ENCODE measurements around the gene XG.
"Not testable (repeated sequence)": the region's sequence is repeated elsewhere in the genome, so short reads cannot be mapped to it uniquely, and the experiment has no call there.

Gene XG

DNA sequence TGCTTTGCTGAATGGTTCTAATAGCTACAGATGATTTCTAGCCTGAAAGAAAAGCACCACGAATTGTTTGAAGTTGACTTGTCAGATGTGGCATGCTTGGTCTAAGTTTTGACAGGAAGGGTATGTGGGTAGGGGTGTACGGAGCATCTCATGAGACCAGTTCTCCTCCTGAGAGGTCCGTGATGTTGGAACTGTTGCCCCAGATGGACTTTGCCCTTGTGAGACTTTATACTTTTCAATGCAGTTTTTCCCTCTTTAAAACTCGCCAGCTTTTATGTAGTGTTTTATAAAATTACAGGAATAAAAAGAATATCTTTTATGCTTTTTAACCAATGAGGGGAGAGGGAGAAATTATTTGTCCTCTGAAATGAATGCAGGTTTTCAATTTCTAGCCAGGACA, 16.6 kb upstream of the XG start:
- no peak for DNase-seq

DNA sequence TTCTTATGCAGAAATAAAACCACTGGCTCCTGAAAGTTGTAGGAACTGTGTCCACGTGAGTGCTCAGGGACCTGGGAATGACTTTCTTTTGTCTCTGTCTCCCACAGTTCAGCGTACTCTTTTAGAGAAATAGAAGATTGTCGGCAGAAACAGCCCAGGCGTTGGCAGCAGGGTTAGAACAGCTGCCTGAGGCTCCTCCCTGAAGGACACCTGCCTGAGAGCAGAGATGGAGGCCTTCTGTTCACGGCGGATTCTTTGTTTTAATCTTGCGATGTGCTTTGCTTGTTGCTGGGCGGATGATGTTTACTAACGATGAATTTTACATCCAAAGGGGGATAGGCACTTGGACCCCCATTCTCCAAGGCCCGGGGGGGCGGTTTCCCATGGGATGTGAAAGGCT, 11.2 kb upstream of the XG start:
- no peak for DNase-seq

DNA sequence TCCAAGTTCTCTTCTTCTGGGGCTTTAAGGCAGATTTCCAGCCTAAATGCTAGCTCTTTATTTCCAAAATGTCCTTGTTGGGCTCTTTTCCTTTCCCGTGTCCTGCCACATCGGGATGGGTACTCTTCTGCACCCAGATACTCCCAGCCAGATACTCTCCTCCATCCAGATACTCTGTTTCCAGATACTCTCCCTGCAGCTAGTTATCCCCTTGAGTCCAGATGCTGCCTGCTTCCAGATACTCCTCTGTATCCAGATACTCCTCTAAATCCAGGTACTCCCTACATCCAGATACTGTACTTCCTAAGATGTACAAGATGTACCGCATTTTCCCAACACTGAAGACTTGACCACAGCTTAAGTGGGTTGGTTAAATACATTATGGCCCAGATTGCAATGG, 10.5 kb upstream of the XG start:
- no peak for DNase-seq

DNA sequence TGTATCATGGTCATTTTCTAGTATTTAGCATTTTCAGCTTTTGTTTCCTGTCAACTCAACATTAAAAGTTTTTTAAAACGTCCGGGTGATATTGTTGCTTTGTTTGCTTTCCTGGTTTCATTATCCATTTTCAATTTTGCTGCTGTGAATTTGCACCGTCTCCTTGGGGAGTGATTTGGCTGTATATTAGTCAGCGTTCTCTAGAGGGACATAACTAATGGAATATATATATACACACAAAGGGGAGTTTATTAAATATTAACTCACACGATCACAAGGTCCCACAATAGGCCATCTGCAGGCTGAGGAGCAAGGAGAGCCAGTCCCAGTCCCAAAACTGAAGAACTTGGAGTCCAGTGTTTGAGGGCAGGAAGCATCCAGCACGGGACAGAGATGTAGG, 5.6 kb upstream of the XG start:
- DNase-seq = not testable (repeated sequence)

DNA sequence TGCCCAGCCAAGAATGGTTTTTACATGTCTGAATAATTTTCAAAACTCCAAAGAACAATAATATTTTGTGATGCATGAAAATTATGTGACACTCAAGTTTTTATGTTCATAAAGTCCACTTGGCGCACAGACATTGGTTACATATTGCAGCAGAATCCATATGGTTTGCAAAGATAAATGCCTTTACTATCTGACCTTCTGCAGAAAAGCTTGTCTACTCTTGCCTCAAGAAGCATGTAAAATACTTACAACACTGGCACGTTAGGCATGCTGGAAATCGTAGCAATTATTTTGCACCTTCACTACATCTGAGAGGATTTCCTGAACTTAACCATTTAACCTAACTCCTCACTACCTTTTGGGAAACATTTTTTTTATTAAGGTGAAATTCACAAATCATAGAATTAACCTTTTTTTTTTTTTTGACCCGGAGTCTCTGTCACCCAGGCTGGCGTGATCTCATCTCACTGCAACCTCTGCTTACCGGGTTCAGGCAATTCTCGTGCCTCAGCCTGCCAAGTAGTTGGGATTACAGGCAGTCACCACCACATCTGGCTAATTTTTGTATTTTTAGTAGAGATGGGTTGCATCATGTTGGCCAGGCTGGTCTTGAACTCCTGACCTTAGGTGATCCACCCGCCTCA, 3.5 kb upstream of the XG start:
- DNase-seq = no peak

DNA sequence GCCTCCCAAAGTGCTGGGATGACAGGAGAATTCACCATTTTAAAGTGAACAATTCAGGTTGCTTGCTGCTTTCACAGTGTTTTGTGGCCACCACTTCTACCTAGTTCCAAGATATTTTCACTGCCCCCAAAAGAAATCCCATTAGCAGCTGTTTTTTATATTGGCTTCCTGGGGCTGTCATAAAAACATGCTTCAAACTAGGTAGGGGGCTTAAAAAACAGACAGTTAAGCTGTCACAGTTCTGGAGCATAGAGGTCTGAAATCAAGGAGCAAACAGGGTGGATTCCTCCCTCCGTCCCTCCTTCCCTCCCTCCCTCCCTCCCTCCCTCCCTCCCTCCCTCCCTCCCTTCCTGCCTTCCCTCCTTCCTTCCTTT, 3.0 kb upstream of the XG start:
- DNase-seq = no peak

DNA sequence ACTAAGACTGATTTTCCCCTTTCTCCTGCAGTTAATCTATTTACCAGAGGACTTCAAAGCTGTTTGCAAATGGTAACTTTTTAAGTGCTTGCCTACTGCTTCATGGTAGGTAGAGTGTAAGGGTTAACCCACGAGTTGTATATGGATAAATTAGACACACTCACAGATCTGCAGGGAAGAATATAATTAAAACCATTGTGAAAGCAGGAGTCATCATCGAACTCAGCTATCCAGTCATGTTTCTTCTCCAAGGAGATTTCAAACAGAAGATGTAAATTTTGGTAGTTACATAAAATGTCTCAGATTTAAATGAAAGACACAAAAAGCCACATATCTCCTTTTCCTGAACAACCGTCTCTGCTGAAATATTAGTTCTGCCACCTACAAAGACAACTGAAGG, 549 bp upstream of the XG start:
- no peak for DNase-seq

DNA sequence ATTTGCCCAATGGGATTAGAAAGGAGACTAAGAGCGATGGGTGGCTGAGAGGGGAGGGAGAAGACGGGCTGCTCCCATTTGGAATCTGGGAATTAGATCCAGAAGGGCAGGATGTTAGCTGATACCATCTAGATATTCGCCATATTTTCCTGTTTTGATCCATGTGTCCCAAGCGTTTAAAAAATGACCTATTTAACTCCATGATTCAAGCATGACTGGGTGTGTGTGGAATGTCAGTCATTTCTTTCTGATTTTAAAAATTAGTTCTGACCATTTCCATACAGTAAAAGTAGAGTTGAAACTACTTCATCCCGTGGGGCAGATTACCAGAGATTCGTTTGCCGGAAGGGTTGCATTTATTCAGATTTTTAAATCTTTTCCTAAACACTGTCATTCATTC, 601 bp downstream of the XG start:
- not testable (repeated sequence) for DNase-seq

DNA sequence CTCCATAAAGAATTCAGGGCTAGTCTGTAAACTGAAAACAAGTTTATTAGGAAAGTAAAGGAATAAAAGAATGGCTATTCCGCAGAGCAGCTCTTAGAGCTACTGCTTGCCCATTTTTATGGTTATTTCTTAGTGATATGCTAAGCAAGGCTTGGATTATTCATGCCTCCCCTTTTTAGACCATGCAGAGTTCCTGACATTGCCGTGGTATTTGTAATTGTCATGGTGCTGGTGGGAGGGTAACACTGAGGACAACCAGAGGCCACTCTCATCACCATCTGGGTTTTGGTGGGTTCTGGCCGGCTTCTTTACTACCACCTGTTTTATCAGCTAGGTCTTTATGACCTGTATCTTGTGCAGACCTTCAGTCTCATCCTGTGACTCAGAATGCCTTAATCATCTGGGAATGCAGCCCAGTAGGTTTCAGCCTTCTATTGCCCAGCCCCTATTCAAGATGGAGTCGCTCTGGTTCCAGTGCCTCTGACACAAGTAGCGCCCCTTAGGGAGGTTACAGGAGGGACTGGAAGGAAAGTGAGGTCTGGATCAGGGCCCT, 3.4 kb downstream of the XG start:
- not testable (repeated sequence) for DNase-seq

DNA sequence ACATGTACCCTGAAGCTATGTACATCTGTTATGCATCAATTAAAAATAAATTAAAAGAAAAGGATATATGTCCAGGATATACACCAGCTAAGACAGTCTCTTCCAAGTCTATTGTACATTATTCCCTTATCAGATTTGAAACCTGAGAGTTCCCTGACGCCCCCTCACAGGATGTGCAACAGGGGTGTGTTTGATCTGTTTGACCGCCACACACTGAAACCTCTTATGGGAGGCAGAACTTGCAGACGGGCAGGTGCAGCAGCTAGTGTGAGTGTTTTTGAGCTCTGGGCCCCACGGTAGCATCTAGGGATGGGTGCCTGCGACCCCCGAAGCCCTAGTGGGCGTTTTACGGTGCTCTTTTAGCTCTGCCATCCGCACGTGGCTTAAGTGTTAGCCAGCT, 4.7 kb downstream of the XG start:
- DNase-seq = no peak

DNA sequence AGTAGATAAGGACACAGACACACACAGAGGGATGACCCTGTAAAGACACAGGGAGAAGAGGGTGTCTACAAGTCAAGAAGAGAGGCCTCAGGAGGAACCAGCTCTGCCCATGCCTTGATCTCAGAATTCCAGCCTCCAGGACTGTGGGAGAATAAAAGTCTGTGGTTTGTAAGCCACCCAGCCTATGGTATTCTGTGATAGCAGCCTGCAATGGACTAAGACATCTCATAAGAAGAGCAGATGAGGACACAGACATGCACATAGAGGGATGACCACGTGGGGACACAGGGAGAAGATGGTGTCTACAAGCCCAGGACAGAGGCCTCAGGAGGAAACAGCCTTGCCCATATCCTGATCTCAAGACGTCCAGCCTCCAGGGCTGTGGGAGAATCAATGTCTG, 9.4 kb downstream of the XG start:
- no peak for DNase-seq

DNA sequence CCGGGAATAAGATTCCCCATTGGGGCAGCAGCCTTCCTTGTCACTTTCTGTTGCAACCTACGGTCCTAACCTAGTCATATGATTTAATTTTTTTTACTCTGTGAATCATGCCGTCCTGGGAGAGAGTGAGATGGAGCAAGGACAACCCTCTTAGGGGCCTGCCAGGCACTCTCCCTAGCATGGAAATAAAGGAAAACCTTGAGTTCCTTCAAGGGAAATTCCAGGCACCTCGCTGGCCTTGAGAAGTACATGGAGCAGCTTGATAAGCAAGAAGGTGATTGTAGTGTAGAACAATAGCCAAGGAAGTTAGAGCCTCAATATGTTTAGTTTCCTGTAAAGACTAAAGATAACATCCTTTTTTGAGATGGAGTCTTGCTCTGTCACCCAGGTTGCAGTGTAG, 10.8 kb downstream of the XG start:
- not testable (repeated sequence) for DNase-seq

DNA sequence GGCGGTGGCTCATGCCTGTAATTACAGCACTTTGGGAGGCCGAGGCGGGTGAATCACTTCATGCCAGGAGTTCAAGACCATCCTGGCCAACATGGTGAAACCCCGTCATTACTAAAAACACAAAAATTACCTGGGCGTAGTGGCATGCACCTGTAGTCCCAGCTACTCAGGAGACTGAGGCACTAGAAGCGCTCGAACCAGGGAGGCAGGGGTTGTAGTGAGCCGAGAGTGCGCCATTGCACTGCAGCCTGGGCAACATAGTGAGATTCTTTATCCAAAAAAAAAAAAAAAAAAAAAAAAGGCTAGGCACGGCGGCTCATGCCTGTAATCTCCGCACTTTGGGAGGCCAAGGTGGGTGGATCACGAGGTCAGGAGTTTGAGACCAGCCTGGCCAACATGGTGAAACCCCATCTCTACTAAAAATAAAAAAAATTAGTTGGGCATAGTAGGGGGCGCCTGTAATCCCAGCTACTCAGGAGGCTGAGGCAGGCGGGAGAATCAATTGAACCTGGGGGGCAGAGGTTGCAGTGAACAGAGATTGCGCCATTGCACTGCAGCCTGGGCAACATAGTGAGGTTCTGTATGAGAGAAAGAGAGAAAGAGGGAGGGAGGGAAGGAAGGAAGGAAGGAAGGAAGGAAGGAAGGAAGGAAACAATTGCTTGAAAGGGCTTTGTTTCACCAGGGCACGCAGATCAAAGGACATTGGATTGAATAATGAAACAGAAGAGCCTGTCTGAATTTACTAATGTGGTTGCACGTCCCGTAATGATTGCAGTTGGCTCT, 13.1 kb downstream of the XG start:
- DNase-seq = not testable (repeated sequence)

DNA sequence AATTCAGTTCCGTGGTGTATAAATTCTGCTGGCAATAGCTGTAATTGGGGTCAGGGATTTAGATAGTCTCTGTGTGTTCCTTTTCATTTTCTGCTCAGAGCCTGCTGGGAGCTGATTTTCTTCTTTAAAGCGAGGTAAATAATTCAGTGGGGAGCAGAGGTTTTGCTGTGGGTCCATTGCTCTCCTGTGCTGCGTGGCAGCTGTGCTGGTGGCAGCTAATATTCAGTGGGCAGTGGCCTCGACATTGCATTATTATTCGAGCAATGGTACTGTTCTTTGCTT, 13.7 kb downstream of the XG start:
- no peak for DNase-seq

DNA sequence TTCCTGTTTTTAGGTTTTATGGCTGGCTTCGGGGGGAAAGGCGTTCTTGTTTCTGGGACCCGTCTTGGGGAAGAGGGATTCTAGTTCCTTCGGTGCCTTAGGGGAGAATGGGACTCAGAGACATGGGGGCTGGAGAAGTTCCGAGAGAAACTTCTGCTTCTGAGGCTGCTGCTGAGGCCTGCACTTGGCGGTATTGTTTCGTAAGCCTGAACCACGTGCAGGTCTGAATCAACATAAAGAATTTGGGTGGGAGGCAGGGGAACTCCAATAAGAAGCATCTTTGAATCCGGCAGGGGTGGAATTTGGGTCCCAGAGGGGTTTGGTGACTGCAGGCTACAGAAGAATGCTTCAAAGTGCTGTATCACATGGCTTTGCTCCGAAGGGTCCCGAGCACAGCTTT, 15.1 kb downstream of the XG start:
- DNase-seq = no peak

DNA sequence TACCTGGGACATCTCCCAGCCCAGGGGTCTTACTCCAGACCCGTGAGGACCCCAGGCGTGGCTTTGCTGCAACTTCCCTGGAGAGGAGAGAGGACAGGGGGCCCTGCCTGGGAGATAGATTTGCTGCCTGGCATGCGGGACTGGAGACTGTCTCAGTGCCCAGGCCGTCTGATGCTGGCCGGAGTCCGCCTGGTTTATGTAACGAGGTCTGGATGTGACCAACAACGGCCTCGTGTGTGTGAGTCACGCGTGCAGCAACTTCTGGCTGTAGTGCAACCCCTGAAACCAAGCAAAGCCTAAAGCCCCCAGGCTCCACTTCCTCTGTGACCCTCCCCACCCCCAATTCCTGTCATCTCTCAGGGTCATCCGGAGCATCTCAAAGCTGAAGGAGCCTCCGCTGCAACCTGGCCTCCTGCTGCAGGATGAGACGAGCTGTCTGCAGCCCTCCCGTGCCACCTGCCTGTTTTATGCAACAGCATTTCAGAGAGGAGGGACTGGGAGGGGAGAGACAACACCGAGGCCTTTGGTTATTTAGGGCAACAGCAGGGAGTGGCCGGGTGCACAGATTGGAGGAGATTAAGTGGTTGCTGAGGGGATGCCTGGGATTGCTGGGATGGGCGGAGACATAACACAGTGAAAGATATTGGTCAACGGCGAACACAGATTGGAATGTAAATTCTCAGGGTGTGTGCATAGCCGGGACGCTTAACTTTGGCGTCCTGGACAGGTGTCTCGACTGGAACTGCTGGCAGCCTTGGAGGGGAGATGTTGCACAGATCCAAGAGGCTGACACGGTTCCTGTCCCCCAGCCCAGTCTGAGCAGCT, 16.0 kb downstream of the XG start:
- no peak for DNase-seq

DNA sequence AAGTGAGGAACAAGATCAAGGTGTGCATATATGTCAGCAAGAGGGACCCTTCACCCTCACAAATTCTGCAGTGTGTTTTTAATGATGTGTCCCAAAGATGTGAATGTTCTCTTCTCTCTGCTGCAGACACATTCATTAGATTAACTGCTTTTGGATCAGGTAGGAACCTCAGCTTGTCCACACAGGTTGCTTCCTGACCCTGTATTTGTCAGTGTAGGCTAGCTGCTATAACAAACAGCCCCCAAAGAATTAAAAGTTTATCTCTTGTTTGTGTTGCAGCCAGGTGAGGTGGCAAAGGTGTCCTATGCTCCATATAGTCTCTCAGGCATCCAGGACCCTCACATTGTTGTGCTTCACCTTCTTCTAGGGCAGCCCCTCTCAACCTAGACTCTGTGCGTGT, 17.8 kb downstream of the XG start:
- DNase-seq = no peak

DNA sequence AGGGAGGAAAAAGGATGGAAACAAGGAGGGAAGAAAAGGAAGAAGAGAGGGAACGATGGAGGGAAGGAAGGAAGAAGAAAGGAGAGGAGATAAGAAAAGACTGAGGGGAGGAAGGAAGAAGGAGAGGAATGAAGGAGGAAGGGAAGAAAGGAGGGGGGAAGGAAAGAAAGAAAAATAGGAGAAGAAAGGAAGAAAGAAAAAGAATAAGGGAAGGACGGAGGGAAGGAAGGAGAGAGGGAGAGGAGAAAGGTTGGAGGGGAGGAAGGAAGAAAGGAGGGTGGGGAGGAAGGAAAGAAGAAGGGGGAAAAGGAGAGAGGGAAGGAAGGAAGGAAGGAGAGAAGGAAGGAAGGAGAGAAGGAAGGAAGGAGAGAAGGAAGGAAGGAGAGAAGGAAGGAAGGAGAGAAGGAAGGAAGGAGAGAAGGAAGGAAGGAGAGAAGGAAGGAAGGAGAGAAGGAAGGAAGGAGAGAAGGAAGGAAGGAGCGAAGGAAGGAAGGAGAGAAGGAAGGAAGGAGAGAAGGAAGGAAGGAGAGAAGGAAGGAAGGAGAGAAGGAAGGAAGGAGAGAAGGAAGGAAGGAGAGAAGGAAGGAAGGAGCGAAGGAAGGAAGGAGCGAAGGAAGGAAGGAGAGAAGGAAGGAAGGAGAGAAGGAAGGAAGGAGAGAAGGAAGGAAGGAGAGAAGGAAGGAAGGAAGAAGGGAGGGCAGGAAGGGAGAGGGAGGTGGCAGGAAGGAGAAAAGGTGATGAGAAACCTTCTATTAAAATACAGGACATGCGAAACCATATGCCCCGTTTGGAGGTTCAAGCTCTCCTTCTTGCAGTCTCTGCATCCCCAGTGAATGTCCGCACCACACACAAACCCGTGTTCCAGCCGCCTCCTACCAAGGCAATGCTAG, 21.6 kb downstream of the XG start:
- not testable (repeated sequence) for DNase-seq

DNA sequence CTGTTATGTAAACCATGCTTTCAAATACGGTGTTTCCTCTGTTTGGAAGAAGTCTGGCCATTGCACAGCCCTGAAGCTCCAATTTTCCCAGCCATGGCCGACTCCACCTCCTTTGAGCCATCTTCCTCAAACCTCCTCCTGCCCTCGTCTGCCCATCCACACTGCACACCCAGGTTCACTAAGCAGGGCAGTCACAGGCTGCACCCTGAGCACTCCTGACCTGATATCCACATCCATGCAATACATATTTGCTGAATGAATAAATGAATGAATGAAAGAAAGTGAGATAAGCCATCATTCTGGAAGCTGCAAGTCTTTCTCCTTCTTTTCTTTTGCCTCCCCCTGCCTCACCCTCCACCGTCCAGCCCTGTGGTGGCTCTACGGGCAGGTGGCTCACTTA, 22.2 kb downstream of the XG start:
- no peak for DNase-seq

DNA sequence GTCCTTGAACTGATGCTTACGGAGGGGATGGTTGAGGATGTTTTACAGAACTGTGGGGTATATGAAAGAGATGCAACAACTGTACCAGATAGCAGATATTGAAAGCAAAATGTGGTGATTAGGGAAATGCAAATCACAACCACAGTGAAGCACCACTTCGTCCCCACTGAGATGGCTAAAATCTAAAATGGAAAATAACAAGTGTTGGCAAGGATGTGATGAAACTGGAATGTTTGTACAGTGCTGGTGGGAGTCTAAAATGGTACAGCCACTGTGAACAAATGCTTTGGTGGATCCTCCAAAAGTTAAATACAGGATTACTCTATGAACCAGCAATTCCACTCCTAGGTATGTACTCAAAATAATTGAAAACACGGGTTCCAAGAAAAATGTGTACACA, 22.9 kb downstream of the XG start:
- DNase-seq = no peak

DNA sequence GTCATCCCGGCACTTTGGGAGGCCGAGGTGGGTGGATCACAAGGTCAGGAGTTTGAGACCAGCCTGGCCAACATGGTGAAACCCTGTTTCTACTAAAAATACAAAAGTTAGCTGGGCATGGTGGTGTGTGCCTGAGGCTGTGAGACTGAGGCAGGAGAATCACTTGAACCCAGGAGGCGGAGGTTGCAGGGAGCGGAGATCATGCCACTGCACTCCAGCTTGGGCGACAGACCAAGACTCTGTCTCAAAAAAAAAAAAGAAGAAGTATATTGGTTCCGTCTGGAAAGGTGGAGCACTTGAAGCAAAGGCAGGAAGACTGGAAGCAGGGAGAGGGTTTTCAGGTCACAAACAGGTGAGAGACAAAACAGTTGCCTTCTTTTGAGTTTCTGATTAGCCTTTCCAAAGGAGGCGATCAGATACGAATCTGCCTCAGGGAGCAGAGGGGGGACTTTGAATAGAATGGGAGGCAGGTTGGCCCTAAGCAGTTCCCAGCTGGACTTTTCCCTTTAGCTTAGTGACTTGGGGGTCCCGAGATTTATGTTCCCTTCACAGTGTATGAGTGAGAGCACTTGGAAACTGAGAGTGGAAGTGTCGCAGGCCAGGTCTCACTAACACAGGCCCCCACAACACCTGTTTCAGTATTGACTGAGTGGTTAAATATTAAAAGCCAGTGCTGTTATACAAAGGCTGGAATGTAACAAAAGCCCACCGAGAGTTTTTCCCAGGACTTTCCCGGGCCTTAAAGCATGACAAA, 28.8 kb downstream of the XG start:
- not testable (repeated sequence) for DNase-seq

DNA sequence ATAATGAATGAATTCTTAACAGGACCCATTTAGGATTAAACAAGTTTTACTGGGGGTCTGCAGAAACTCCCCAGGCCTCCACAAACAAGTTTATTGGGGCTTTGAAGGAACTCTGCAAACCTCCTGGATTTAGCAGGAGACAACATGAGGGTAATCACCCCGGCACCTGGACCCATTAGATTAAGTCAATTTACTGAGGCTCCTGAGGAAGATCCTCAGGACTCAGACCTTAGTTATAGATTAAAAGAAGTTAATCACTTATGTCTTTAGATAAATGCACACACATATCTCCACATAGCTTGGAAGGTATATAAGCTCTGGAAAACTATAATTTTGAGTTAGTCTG, 29.4 kb downstream of the XG start:
- DNase-seq = no peak

Data from activated CD4-positive, alpha-beta T cell treated with anti-CD3 and anti-CD28 coated beads, Interleukin-2, amount 50 U/mL, for 16 hours (primary cell).